ENCODE results near the gene MAT2A. TPM values are rescaled to one million over a fixed set of nuclear protein-coding genes. Genes with fewer than 3 reads are reported as not detected.

The MAT2A gene
- total and polyA plus RNA-seq, 9 of the 15 experiments (the other 6 are each of a cell fraction or from before 2014, with no cell fraction given) = 130 to 1,027 (median 240) TPM

GRCh38 chr2:85525029-85525428, 13.9 kb upstream of the MAT2A start:
- Histone ChIP-seq H3K9ac (ENCODE audit: insufficient read depth in 1 of 2, low read depth in 2 of 2, low read length in 2 of 2) (peak overlapping the region; percentile 49 to 77; a peak in 2 of 4 replicates), H3K9me3 (replicated peaks; ENCODE audit: control insufficient read depth, insufficient read depth, low read depth, low read length) (no peaks in the 10 kb centered on the region), H4K20me1 (replicated peaks; ENCODE audit: control insufficient read depth, insufficient read depth, low read length) (no peaks in the 10 kb centered on the region), H3K4me2 (ENCODE audit: insufficient read depth, low read length) (peak overlapping the region; percentile 44; the same call in 1 of the 2 replicates), H2AFZ (ENCODE audit: low read depth, low read length) (peak overlapping the region; percentile 95), H3K4me1 (replicated peaks in 1 of 2; ENCODE audit: control insufficient read depth in 2 of 2, insufficient read depth in 2 of 2, low read length in 2 of 2) (peaks cover 26 to 27% of the 10 kb centered on the region in 2 experiments), H3K27ac (ENCODE audit: extremely low read depth, low read depth, low read length) (peak overlapping the region; percentile 65; the same call in 1 of the 3 replicates), H3K4me3 (no peak overlapping the region), H3K79me2 (ENCODE audit: control insufficient read depth, insufficient read depth, low read length) (no peaks in the 10 kb centered on the region), H3K27me3 (ENCODE audit: control insufficient read depth in 2 of 2, insufficient read depth in 2 of 2, low read length in 2 of 2) (no peaks in the 10 kb centered on the region), H3K36me3 (ENCODE audit: control insufficient read depth, insufficient read depth, low read length) (no peaks in the 10 kb centered on the region), H3K9me1 (ENCODE audit: control insufficient read depth, insufficient read depth, low read length) (no peaks in the 10 kb centered on the region)
- no TSS peak for BruUV-seq (replicated peaks)
- FAIRE-seq (no peak), DNase-seq (ENCODE audit: extremely low read depth in 1 of 4, low spot score in 3 of 4) (peak in 1 of 4 experiments; percentile 5), ATAC-seq (peak; percentile 40)
- intact Hi-C loops (cut with micrococcal nuclease) (no loop called here), in situ Hi-C loops (cut with MboI) (no loop called here)
- 0 out of 2 replicates have a peak, but pooled peaks have one; percentile 6 for TF ChIP-seq USF2 (CRISPR knock-in tag; IDR thresholded peaks at IDR 0.05)
- no peak for TF ChIP-seq TCF7L2 (IDR thresholded peaks at IDR 0.05; ENCODE audit: low read depth, low read length)
- TF ChIP-seq CREB3 (tag; conservative IDR thresholded peaks at IDR 0.05; ENCODE audit: low read depth) = 0 out of 2 replicates have a peak, but pooled peaks have one; percentile 15
- 15% methylated on average over 5 of the region's 5 CpGs for WGBS (ENCODE audit: insufficient coverage, low coverage, missing lambda C conversion rate)
- ChIA-PET CTCF (ENCODE audit: low intra/inter-chr PET ratio) (no interaction called here), POLR2A (interaction anchor here (0.9 to 4.2 kb wide), 6 partner anchors 10 to 197 kb away, joined by 4 to 96 read pairs (median 10); partner anchors contain the start of genes MAT2A and TGOLN2)

All from K562 (cell line).